NCI-H2029 (cell line): ENCODE results near the gene STPG4.
"Not testable (repeated sequence)": the region's sequence is repeated elsewhere in the genome, so short reads cannot be mapped to it uniquely, and the experiment has no call there.

Source experiments
- DNase-seq: peaks from one replicate; lab custom pipeline; 2025; lab: John Stamatoyannopoulos, UW

STPG4 gene

DNA sequence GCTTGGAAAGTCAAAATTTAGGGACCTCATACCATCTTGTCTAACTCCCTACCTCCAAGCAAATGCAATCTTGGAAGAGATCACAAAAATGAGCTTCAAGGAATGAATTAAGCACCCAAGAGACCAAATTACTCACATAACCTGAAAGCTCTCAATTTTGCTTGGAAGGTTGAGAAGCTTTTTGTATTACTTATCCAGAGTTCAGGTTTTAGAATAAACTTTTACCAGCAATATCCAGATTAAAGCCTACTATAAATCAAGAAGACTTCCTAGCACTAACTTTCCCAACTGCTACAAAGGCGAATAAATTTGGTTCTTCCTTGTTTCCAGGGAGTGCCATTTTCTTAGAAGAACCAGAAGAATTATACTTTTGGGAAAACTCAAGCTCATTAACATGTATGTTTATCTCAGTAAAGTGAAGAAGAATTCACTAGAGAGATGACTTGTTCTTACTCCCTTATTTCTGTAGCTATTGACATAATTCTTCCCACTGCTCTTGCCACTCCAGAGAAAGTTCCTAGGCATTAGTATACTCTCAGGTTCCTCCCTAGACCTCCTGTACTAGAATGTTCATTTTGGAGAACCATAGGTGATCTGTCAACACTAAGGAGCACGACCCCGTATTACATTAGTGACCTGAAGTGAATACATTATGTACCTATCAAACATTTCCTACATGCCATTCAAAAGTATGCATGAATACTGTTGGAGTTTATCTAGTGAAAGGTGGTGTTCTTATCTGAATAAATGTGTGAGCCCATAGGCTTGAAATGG is 18.0 kb upstream of the STPG4 start:
- DNase-seq, result no peak

DNA sequence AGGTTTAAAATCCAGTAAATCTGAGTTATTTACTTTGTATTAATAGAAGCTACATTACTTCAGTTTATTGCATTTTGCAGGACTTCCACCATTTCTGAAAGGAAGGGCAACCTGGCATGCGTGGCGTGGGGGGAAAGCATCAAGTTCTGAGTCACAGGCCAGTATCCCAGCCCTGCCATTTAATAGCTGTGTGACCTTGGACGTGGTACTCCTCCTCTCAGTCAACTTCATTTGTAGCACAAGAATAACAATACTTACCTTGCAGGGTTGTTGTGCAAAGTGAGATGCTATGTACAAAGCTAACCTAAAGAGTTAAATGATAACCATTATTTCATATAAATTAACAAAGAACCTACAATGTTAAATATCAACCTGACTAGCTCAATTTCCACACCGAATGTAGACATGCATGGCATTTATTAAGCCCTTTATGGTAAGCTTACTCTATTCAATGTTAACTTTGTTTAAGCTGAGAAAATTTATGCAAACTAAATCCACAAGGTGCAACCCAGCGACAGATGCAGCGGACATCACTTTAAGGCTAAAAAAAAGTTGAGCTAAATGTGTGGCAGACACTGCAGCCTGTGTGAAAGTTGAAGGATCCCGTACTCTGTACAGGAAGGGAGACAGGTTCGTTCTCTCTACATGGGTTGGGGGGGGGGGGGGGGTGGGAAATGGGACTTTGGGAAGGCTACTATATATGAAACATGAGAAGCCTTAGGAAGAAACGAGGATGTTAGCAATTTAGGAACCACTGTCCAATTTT is 17.2 kb upstream of the STPG4 start:
- no peak for DNase-seq

DNA sequence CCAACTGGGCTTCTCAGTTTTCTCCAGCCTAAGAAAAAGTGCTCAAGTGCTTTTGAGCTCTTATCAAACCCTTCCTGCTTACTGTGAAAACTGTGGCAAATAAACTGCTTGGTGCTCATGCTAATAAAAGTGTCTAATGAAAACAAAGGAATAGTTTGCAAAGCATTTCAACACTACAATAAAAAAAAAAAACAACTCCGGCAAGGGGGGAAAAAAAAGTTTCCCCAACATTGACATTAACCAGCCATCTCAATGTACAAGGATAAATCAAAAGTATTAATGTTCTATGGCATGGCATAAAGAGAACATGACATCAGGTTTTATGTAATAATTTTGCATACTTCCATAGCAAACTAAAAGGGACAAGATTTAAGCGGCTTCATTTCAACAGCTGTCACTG is 14.7 kb upstream of the STPG4 start:
- DNase-seq, result no peak

DNA sequence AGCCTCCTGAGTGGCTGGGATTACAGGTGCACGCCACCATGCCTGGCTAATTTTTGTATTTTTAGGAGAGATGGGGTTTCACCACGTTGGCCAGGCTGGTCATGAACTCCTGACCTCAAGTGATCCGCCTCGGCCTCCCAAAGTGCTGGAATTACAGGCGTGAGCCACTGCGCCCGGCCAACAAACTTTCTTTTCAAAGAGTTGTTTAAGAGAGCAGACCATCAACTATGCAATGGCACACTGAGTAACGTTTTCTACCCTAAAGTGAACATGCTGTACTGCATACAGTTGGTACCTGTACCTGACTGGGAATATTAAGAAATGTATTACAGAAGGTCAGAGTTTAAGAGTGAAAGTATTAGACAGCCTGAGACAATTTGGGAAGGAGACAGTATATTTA is 13.8 kb upstream of the STPG4 start:
- not testable (repeated sequence) for DNase-seq

DNA sequence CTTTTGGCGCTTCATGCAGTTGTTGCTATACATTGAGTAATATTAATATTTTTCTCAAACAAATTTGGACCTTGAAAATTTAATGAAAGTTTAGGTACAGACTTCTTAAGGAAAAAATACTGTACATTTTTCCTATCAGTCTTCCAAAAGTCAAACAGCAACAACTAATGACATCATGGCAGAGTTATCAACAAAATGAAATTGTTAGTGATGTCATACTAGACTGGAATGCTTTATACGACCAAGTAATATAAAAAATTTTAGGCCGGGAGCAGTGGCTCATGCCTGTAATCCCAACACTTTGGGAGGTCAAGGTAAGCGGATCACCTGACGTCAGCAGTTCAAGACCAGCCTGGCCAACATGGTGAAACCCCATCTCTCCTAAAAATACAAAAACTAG is 12.0 kb upstream of the STPG4 start:
- DNase-seq, result no peak

DNA sequence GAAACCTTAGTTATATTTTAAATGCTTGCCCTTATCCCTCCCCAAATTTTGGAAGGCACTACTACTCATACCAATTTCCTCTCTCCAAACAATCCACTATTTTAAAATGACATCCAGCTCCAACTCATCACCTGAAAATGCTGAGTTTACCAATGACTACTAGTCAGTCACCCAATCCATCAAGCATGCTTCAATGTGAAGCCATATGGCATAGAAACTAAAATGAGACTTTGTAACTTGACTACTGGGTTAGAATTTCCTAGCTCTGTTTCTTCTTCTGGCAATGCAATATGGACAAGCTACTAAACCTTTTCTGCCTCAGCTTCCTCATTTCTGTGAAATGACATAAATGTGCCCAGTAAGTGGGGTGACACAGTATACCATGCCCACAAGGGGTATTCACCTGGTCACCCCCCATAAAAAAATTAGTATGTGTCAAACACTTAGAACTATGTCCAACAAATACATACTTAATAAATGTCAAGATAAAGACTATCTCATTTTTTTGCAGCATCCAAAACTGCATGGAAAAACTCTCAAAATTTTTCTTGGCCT is 10.0 kb upstream of the STPG4 start:
- no peak for DNase-seq

DNA sequence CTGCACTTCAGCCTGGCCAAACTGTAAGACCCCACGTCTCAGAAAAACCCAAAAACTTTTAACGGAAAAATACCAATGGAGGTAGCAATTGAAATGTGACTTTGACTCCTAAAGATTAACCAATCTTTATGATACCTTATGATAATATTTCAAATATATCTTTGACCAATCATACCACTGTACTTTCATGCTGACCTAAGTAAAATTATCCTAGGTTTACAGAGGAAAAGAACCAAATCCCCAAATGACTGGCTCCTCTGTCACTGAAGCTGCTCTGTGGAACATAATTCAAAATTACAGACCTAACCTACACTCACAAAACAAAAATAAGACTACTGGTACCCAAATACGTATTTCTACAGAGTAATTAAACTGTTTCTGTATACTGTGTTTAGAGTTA is 7.7 kb upstream of the STPG4 start:
- no peak for DNase-seq

DNA sequence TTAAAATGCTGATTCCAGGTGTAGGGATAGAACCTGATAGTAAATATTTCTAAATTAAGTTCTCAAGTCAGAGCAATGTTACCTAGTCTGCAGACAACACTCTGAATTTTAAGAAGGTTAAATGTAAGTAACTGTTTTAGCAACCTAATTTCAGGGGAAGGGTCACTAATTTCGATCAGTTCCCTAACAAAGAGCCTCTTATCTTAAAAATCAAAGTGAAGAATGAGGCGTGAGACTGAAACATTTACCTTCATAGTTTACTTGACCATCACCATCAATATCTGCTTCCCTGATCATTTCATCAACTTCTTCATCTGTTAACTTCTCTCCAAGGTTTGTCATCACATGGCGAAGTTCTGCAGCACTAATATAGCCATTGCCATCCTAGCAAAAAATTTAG is 6.4 kb upstream of the STPG4 start:
- no peak for DNase-seq

DNA sequence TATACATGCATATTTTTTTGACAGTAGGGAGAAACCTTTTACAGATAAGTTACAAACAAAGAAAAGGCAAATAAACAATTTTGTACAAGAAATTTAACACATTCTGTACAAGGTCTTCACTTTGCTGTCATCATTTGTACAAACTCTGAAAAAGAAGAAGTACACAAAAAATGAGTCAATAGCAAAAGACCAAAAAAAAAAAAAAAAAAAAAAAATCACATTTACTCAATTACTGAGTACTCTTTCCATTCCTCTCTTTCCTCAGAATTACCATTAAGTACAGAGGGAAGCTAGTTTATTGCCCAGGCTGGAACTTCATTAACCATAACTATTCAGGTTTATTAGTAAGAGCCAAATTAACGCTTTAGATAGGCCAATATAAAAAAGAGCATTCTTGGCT is 5.6 kb upstream of the STPG4 start:
- DNase-seq, result no peak

DNA sequence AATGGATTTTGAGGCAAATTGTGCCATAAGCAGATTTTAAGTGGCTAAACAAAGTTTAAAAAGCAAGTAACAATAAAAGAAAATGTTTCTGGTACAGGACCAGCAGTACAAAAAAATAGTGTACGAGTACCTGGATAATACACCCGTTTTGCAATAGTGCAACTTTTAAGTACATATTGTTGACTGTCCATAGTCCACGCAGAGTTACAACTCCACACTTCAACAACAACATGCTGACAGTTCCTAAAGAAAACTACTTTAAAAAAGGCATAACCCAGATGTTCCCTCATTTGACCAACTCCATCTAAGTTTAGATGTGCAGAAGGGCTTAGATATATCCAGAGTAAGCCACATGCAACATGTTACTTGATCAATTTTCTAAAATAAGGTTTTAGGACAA is 5.1 kb upstream of the STPG4 start:
- no peak for DNase-seq

DNA sequence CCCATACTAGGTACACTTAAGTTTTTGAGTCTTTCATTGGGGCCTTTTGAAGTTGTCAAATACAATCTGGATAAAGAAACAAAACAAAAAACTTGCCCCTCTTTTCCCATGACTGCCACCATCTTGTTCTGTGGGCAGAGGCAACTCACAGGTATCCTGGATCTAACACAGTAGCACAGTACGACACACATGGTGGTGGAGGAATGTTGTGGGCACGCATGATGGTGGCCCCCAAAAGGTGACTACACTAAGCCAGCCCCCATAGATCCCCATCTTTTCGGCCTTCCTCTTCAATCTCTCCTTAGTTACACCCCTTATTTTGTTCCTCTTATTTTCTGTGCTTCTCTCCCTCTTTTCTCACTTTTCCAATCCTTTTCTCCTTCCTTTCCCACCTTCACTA is 4.5 kb upstream of the STPG4 start:
- DNase-seq, result no peak

DNA sequence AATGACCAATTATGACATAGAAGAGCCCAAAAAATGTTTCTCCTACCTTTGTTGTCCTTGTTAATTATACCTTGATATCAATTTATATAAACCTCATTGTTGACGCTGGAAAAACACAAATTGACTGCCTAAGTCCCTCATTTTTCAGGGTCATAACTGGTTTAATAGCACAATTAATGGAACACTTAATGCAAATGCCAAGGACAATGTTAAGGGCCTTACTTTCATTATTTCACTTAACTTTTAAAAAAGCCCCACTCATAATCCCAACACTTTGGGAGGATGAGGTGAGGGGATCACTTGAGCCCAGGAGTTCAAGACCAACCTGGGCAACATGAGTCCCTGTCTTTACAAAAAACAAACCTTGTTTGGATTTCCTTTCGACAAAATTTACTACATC is 3.5 kb upstream of the STPG4 start:
- DNase-seq, result no peak

DNA sequence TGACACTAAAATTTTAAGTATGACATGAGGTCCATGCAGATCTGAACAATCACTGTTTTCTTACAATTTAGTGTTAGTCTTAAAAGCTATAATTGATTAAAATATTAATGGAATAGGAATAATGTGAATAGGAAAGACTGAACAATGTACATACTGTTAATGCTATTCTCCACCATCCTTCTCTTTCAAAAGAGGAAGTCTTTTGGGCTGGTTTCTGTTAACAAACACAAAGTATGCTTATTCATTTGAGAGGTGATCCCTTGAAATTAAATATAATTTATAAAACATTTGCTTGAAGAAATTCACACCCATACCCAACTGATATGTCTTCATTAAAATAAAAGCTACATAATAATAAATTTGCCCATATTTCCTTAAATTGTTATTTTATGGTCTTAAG is 2.3 kb downstream of the STPG4 start:
- DNase-seq, result no peak

DNA sequence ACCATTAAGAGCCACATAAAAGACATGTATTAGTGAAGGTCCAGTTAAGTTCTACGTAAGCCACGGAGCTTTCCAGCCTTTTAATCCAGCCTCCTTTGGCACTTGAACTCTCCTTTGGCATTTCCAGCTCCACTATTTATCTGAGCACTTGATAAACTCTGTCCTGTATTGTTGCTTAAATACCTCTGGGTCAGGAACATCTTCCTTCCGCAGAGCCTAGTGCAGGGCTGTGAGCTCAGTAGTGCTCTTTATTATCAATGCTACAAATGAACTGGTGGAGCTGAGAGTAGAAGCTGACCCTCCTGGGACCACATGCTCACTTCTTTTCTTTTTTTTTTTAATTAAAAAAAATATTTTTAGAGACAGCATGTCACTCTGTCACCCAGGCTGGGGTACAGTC is 4.9 kb downstream of the STPG4 start:
- no peak for DNase-seq

DNA sequence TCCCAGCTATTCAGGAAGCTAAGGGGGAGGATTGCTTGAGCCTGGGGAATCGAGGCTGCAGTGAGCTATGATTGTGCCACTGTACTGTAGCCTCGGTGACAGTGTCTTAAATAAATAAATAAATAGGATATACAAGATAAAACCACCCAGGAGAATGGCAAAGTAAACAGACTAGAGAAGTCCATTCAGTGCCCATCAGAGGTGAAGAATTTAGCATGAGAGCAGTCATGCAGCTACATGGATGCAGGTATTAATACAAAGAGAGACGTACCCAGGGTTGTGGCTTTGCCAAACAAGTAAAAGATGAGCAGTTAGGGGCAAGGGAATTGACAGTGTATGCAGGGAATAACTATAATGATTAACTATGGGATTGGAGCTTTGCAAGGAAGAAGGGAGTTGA is 8.1 kb downstream of the STPG4 start:
- DNase-seq, result no peak

DNA sequence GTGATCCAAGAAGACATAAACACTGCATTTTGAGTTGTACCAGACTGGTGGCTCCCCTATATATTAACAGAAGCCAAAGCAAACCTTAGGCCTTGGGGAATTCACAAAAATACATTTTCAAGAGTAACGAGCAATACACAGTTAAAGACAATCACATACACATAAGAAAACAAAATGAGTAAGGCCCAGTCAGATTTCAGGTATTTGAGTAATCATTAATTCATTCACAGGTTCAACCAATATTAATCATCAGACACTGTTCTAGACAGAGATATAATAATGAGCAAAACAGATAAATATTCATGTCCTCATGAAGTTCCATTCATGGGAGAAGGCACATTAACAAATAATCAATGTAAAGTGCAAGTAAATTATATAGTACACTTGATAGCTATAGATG is 9.6 kb downstream of the STPG4 start:
- no peak for DNase-seq

DNA sequence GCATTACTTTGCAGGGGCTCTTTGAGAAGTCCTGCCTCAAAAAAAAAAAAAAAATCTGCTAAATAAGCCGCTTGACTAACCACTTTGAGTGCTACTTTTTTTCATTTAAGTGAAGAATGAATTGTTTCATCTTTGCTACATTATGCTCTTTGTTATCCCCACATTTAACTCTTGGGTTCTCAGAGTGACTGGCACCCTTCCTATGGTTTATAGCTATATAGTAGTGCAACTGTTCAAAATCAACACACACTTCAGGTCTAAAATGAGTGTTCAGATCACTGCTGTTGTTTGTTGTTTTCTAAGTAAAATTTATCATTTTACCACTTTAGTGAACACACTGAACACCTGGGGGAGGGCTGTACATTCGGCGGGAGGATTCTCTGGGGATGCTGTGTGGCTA is 13.6 kb downstream of the STPG4 start:
- no peak for DNase-seq

DNA sequence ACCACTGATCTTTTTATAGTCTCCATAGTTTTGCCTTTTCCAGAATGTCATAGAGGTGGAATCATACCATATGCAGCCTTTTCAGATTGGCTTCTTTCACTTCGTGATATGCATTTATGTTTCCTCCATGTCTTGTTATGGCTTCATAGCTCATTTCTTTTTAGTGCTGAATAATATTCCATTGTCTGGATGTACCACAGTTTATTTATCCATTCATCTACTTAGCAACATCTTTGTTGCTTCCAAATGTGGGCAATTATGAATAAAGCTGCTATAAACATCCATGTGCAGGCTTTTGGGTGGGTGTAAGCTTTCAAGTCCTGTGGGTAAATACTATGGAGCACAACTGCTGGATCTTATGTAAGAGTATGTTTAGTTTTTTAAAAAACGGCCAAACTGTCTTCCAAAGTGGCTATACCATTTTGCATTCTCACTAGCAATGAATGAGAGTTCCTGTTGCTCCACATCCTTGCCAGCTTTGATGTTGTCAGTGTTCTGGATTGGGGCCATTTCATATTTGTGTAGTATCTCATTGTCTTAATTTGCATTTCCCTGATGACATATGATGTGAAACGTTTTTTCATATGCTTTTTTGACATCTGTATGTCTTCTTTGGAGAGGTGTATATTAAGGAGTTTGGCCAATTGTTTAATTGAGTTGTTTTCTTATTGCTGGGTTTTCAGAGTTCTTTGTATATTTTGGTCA is 20.6 kb downstream of the STPG4 start:
- no peak for DNase-seq

DNA sequence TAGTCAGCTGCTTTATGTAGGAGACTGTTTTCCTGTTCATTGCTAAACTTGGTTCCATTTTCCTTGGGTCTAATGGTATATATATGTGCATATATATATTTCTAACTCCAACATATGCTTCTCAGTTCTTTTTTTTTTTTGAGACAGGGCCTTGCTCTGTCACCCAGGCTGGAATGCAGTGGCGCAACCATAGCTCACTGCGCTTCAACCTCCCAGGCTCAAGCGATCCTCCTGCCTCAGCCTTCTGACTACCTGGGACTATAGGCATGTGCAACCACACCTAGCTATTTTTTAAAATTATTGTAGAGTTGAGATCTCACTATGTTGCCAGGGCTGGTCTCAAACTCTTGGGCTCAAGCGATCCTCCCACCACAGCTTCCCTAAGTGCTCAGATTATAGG is 22.1 kb downstream of the STPG4 start:
- no peak for DNase-seq

DNA sequence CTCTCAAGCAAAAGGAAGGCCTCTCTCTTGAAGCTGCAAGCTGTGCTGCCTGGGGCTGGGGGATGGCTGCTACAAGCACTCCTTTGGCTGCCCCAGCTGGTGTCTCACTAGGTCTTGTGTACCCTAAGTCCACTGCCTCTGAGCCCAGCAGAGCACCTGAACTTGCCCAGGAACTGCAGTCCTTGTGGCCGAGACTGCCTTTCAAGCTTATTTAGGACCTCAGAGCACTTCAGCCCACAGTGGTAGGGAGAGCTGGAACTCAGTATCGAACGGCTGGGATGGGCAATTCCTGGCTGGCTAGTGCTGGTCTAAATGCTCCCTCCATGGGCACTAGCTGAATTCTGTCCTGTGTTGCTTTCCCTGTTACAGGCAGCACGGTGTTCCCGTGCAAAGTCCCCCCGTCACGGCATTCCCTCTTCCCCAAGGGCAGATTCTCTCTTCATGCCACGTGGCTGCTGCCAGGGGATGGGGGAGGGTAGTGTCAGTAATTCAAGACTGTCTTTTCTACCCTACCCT is 25.9 kb downstream of the STPG4 start:
- DNase-seq, result no peak

DNA sequence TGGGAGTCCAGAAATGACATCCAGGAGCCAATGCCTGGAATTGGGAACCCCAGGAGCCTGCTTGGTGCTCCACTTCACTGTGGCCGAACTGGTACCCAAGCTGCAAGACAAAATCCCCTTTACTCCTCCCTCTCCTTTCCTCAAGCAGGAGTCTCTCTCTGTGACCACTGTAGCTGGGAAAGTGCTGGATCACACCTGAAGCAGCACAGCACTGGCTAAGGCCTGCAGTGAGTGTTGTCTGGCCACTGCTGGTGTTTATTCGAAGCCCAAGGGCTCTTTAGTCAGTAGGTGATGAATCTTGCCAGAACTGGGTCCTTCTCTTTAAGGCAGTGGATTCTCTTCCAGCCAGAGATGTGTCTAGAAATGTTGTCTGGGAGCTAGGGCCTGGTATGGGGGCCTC is 26.4 kb downstream of the STPG4 start:
- no peak for DNase-seq

DNA sequence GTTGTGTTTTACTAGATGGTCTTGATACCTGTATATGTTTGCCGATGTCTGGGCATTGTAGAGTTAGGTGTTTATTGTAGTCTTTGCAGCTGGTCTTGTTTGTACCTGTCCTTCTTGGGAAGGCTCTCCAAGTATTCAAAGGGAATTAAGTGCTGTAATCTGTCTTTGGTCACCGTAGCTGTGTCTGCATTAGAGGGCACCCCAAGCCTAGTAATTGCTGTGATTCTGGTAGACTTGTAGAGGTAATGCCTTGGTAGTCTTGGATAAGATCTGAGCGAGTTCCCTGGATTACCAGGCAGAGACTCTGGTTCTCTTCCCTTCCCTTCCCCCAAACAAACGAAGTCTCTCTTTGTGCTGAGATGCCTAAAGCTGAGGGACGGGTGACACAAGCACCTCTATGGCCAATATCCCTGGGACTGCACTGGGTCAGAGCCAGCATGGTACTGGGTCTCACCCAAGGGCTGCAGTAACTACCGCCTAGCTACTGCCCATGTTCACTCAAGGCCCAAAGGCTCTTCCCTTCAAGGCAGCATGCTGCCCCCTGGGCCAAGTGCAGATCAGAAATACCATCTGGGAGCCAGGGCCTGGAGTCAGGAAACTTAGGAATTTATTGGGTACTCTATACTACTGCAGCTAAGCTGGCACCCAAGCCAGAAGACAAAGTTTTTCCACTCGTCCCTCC is 27.1 kb downstream of the STPG4 start:
- no peak for DNase-seq
